NCI-H2196 (cell line): ENCODE results near the gene NUP210.
"Not testable (repeated sequence)": the region's sequence is repeated elsewhere in the genome, so short reads cannot be mapped to it uniquely, and the experiment has no call there.

Source experiments
- DNase-seq: peaks from one replicate; lab custom pipeline; 2025; ENCODE audit not compliant: unreplicated experiment; lab: John Stamatoyannopoulos, UW

Gene NUP210

DNA sequence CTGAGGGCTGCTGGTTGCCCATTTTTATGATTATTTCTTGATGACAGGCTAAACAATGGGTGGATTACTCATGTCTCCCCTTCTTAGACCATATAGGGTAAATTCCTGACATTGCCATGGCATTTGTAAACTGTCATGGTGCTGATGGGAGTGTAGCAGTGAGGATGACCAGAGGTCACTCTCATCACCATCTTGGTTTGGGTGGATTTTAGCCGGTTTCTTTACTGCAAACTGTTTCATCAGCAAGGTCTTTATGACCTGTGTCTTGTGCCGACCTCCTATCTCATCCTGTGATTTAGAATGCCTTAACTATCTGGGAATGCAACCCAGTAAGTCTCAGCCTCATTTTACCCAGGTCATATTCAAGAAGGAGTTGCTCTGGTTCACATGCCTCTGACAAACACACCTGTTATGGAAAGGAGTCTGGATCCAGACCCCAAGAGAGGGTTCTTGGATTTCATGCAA lies 10.3 kb upstream of the NUP210 start:
- not testable (repeated sequence) for DNase-seq

DNA sequence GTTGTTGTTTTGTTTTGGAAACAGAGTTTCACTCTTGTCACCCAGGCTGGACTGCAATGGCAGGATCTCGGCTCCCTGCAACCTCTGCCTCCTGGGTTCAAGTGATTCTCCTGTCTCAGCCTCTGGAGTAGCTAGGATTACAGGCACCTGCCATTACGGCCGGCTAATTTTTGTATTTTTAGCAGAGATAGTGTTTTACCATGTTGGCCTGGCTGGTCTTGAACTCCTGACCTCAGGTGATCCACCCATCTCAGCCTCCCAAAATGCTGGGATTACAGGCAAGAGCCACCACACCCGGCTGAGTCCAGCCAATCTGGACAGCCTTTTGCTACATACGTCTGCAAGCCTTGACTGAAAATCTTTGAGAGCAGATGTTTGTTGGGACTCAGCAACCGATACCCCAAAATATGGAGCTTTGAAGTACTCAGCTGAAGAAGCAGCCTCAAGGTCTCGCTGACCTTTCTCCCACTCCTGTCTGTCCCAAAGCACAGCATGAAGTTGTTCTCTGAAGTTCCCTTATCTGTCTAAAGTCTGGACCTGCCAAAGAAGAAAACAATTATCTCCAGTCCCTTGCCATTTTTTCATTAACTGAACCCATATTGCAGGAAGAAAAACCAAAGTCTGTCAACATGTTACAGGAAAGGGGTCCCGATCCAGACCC lies 9.6 kb upstream of the NUP210 start:
- no peak for DNase-seq

DNA sequence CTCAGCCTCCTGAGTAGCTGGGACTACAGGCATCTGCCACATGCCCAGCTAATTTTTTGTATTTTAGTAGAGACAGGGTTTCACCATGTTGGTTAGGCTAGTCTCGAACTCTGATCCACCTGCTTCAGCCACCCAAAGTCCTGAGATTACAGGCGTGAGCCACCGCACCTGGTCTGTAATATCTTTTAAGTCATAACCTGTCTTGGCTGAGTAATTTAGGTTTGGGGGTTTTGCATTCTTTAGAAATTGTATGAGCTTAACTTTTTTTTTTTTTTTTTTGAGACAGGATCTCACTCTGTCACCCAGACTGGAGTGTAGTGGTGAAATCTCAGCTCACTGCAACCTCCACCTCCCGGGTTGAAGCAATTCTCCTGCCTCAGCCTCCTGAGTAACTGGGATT lies 8.6 kb upstream of the NUP210 start:
- DNase-seq, result not testable (repeated sequence)

DNA sequence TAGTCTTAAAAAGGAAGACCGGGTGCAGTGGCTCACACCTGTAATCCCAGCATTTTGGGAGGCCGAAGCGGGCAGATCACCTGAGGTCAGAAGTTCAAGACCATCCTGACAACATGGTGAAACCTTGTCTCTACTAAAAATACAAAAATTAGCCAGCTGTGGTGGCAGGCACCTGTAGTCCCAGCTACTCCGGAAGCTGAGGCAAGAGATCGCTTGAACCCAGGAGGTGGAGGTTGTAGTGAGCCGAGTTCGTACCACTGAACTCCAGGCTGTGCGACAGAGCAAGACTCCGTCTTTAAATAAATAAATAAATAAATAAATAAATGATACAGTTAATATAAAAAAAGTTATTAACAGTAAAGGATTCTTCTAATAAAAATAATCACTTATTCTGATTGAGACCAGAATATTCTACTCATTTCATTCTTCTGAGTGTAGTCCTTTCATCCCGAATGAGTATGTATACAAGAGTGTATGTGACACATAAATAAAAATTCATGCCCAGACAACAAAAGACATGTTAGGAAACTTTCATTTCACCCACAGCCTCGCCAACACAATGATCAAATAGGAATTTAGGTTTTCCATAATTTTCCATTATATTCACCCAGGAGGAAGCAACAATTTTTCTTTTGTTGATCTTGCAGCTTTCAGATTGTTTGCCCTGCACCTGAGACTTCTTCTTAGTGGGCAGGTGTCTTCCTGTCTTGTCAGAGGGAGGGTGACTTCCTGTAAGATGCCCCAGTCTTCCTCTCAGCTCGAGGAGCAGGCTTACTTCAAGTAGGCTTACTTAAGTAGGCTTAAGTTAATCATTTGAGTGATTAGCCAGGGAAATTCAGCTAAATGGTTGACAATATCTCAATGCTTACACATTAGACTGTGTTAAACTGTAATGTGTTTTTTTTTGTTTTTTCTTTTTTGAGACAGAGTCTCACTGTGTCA lies 7.8 kb upstream of the NUP210 start:
- no peak for DNase-seq

DNA sequence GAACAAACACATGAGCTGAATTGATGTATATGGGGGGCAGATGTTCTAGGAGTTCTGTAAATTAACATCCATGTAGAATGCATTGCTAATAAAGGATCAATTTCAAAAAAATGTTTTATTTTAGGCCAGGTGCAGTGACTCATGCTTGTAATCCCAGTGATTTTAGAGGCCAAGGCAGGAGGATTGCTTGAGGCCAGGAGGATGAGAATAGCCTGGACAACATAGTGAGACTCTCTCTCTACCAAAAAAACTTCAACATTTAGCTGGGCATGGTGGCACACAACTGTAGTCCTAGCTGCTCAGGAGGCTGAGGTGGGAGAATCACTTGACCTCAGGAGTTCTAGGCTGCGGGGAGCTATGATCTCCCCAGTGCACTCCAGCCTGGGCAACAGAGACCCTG lies 6.5 kb upstream of the NUP210 start:
- DNase-seq, result no peak

DNA sequence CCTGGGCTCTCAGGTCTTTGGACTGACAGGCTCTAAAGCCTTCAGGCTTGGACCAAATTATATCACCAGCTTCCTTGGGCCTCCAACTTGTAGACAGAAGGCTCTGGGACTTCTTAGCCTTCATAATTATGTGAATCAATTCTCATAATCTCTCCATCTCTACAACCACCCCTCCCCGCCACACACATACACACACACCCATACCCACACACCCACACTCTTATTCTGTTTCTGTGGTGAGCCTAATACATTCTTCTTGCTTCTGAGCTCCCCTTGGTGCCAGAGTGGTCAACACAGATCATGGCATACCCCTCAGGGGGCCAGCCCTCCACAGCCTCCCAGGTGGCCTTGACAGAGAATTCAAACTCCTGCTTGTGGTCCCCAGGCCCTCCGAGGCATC lies 5.6 kb upstream of the NUP210 start:
- no peak for DNase-seq

DNA sequence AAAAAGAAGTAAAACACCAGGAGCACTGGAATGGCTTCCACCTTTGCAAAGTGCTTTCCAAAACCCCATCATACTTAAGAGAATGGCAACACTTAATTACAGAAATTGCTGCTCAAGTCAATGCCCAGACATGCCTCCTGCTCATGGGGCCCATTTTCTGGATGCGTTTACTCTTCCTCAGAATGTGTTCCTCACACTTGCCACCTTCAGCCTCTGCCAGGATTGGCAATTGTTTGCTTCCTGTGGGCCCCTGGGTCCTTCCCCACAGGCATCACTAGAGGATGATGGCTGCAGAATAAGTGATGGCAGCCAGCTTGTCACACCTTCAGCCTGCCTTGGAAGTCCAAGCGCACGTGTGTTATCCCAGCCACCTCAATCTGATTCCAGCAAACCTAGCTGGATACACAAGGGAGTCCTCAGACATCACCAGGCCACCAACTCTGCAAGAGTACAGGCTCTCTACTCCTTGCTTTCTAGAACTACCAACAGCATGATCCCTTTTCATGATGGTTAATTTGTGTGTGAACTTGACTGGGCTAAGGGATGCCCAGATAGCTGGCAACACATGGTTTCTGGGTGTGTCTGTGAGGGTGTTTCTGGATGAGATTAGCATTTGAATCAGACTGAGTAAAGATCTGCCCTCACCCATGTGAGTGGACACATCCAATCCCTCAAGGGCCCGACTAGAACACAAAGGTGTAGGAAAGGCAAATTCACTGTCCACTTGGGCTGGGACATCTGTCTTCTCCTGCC lies 4.9 kb upstream of the NUP210 start:
- no peak for DNase-seq

DNA sequence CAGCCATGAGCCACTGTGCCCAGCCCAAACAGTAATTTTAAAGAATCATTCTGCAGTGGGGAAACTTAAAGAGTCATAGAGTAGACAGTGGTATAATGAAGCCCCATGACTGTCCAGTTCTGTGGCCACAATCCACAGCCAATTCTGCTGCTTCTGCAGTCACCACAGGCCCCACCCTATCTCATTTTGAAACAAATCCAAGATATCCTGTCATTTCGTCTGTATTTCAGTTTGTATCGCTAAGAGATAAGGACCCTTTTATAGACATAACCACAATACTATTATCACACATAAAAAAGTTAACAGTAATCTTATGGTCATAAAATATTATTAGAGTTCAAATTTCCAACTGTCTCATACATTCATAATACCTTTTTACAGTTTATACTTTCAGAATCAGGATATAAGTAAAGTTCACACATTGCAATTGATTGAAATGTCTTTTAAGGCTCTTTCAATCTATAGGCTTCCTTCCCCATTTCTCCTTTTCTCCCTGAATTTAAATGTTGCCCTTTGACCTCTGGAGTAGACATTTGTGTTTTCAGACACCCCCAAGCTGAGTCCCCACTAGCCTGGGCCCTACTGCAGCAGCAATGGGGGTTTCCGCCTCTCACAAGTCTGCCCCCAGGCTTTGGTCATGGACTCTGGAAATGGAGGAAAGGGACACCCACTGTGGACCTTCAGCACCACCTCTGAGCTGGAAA lies 4.2 kb upstream of the NUP210 start:
- DNase-seq, result no peak

DNA sequence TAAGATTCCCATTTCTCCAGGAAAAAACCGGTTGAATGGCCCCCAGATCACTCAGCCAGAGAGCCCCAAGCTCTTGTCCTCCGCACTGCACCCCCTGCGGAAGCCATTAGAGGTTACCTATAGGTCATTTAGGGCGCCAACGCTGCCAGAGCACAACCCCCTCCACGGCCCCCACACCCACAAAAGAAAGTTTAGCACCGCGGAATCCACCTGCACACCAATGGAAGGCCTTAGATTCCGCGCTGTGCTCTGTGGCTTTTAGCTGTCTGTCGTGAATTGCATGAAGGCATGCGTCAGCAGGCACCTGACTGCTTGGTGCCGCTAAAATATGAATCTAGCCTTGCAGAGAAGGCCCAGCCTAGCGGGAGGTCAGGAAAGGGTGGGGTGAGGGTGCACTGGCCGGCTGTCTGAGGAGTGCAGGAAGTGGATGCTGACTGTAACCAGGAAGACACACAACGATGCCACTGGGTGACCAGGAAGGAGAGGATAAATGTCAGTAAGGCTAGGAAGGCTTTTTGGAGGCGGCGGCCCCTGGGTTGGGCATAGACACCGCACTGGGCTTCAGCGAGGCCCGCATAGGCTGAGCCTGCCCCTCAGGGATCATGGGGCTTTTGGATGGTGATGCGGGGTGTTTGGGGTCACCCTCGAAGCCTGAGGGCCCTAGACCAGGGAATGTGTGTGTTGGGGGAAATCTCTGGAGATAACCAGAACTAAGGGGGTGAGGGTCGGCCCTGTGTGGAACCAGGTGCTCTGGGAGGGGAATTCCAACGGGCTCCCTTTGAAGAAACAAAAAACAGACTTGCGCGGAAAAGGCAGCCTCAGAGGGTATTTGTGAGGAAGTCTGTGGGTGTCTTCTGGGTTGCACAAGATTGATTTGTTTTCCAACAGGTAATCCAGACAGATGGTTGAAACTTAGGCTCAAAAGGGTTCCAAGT lies 976 bp upstream of the NUP210 start:
- peak; percentile 4 for DNase-seq

DNA sequence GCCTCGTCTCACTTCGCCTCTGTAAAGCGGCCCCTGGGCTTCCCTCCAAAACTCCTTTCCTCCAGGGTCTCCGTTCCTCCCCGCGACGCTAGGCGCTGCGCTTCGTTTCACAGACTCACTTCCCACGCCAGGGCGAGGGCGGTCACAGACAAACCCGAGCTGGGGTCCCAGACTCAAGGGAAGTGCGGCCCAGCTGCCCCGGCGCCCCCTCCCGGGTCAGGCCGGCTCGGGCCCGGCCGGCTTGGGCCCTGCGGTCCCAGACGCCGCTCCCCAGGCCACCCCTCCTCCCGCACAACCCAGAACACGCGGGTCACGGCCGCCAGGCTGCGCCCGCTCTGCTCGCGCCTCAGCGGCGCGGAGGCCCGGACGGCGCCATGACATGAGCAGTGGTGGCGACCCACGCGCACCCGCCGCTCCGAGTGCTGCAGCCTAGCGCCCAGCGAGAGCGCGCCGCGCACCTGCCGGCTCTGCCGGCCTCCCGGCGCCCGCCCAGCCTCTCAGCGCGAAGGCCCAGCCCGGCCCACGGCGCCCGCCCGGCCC lies 547 bp downstream of the NUP210 start:
- peak; percentile 4 for DNase-seq

DNA sequence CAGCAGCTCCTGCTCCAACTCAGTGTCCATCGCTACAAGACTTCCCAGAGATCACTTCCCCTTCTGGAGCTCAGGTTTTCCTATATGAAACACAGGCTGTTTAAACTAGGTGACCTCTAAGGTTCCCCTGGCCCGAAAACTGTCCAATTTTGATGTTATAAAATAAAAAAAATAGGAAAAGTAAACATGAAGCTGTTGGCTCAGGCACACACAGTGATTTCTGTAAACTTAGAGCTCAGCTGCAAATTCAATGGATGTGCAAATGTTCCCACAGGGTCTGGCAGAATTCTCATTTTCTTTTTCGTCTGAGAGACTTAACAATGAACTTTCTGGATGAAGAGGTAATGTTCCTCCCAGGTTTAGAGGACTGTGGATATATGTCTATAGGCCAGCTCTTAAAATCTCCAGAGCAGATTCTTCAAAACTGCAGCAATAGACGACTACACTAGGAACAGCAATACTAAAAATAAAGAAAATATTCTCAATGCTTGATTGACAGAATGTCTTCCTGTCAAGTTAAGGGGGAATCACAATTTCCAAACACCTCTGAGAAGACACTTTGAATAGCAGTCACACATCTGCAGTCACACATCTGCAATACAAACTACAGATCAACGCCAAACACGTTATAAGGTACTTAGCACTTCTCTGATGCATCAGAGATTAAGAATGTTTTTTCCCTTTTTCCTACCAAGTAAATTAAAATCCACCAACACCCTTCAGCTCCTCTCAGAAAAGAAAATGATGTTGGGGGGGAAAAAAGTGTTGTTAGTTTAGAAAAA lies 2.8 kb downstream of the NUP210 start:
- no peak for DNase-seq

DNA sequence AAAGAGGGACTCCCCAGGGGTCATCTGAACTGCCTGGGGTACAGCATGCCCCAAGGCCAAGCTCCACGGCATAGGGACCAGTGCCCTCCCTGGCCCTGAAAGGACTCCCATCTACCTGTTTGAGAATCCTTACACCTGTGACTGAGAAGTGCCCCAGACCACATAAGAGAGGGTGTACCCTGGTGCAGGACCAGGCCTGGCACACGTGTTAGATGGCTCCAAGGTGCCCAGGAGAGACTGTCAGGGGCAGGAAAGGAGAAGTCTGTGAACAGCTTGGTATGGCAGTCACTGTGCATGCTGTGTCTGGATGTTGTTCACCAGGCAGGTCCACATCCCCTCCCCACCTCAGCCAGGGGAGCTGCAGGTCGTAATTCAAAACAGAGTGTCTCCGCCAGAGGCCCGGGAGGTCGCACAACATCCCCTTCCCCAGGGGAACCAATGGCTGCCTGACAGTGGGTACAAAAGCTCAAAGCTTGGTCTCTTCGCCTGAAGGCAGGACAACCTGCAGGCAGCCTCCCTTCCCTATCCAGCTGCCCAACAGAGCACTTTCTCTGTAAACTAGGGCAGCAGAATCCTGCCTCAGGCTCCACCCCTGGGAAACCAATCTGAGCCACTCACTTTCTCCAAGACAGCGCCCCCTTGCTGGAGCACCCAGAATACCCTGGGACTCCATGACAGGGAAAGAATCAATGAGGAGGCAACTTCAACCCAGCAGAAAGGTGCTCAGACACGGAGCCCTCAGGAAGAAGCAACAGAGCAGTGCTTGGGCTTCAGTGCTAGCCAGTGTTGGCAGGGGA lies 3.9 kb downstream of the NUP210 start:
- peak; percentile 1 for DNase-seq

DNA sequence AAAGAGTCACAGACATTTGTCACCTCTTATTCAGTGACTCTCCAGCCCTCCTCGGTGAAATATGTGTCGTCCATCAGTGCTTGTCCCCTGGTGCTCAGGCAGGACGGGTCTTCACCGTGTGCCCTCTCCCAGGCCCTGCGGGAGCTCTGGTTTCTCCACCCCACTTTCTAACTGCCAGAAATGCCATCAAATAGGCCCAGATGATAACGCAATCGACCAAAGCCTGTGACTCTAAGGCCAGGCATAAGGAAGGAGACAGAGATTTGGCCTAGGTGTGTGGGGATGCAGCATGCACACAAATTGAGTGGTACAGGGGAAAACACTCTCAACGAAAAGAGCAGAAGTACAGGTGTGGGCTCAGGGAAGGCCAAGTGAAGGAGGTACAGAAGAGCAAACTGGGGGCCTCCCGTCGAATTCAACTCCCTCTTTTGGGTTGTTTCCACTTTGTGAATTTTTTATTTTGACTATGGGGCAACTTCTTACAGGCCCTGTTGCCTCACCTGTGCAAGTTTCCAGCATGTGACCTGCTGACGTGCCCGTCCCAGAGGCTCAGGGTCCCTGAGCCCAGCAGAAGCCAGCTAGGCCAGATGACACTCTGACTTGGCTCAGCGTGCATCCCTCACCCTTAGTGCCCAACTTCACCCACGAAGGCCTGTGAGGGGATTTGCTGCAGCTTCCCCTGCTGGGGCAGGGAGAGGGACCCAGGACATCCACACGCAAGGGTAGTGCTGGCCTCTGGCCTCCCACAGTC lies 4.7 kb downstream of the NUP210 start:
- no peak for DNase-seq

DNA sequence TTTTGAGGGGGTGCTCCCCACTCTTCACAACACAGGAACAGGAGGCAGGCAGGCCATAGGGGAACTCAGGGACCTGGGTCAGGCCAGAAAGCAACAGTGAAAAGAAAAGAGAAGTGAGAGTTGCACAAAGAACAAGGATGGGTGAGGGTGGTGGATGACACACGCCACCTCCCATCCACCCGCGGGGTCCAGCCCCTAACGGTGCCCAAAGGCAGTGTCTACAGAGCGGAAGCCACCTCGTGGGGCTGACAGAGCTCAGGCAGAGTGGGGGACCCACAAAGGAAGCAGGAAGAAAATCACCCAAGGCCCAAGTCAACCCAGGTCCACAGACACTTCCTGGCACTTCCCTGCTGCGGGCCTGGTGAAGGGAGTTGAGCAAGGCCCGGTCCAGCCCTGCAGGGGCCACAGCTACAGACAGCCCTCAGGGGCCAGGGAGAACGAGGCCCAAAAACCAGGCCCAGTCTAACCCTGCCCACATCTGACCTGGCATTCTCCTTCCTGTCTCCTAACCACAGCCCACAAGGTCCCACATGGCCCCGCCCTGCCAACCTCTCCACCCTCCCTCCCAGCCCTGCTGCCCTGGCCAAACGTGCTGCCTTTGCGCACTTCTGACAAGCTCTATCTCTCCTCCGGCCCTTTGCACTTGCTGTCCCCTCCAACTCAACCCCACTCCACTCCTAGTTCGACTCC lies 5.9 kb downstream of the NUP210 start:
- DNase-seq, result peak; percentile 5

DNA sequence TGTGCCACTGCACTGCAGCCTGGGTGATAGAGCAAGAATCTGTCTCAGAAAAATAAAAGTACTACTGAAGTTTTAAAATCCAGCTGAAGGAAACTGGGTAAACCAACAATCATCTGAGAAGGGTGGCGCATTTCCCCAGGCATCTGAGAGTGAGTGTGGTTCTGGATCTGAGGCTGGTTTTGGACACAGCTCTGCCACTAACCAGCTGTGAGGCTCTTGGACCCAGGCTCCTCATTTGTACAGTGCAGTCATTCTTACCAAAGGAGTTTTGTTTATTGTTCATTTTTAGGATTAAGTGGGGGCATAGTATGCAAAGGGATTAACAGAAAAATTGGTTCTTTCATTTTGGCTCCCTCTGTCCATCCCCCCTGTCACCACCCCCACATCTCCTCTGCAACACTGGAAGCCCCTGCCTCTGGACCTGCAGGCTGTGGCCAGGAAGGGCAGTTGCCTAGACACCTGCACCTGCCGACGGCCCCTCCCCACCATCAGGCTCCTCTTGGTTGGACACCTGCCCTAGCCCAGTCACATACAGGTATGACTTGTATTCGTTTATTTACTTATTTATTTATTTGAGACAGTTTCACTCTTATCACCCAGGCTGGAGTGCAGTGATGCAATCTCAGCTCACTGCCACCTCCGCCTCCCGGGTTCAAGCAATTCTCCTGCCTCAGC lies 8.8 kb downstream of the NUP210 start:
- DNase-seq, result peak; percentile 27

DNA sequence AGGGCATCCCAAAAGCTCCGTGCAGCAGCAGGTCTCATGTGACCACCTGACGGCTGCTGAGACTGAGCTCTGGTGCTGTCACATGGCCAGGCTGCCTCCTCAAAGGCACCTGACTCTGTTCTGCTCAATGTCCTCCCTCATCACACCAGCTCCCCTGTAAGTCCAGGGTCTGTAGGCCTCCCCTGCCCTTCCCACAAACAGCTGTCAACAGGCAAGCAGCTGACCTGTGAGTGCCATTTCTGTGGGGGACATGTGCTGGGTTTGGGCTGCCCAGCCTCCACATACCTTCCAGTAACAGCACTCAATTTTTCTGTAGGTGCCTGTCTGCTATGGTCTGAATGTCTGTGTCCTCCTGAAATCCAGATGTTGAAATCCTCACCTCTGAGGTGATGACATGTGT lies 11.2 kb downstream of the NUP210 start:
- no peak for DNase-seq
